Ascending aorta (tissue), 2 donors: ENCODE data around the gene TMPRSS9. TPM values are rescaled to one million over a fixed set of nuclear protein-coding genes. Genes with fewer than 3 reads are reported as not detected.
A peak's percentile ranks its signal among the peaks of the same experiment; 100 is the strongest.
"Not testable (repeated sequence)": the region's sequence is repeated elsewhere in the genome, so short reads cannot be mapped to it uniquely, and the experiment has no call there.

ENCODE experiments used
- DNase-seq, 2 donors: peaks; one replicate each; pipeline ENCODE4 v3.0.0-alpha.2; 2019; ENCODE audit warnings: low spot score in 2 of 2
- H3K27ac ChIP-seq, 2 donors: fragments of 200-600 bp; sonication (generic); one replicate each; pipeline ENCODE4 v1.5.1; 2016 to 2017; ENCODE audit warnings: mild to moderate bottlenecking in 1 of 2
- H3K27me3 ChIP-seq: fragments of 200-600 bp; sonication (generic); one replicate; pipeline ENCODE4 v1.5.1; 2017
- H3K36me3 ChIP-seq, 2 donors: fragments of 200-600 bp; sonication (generic); one replicate each; pipeline ENCODE4 v1.5.1; 2016
- H3K4me1 ChIP-seq, 2 donors: fragments of 200-600 bp; sonication (generic); one replicate each; pipeline ENCODE4 v1.5.1; 2016 to 2017; ENCODE audit warnings: mild to moderate bottlenecking in 1 of 2
- H3K4me3 ChIP-seq, 2 donors: fragments of 200-600 bp; sonication (generic); one replicate each; pipeline ENCODE4 v1.5.1; 2016 to 2017; ENCODE audit warnings: mild to moderate bottlenecking in 1 of 2
- H3K9me3 ChIP-seq, 2 donors: fragments of 200-600 bp; sonication (generic); one replicate each; pipeline ENCODE4 v1.5.1; 2016
- CTCF ChIP-seq, 3 experiments: fragments of 200-600 bp in 2 of 3; fragments of 450-650 bp in 1 of 3; sonication (generic) in 2 of 3; IDR thresholded peaks; one replicate each; pipeline ENCODE4 v1.5.1; 2016 to 2019; ENCODE audit warnings: antibody characterized with exemption in 3 of 3, mild to moderate bottlenecking in 1 of 3, moderate library complexity in 1 of 3
- intact Hi-C: fragments of 100-400 bp; cut with DNase I; formaldehyde crosslinking; loops from one replicate; pipeline ENCODE4 v1.15.1; 2023
- total RNA-seq: library from RNA; depleted of rRNA; stranded (reverse); fragments of >200 nt; gene quantifications from one replicate; pipeline ENCODE4 v1.1.0, GENCODE V29; 2016

Gene TMPRSS9
- total RNA-seq, 1 donor from 2014 or later = not detected

- Histone ChIP-seq H3K27ac (no peak overlapping the region), H3K4me3 (no peak overlapping the region), H3K9me3 (no peaks in the 10 kb centered on the region), H3K36me3 (no peaks in the 10 kb centered on the region), H3K27me3 (no peaks in the 10 kb centered on the region), H3K4me1 (no peaks in the 10 kb centered on the region)
- intact Hi-C loops = loop anchor here (5.0 kb wide), 2 partner anchors 155 to 295 kb away; partner anchors contain the start of genes IZUMO4, MOB3A, PLEKHJ1 and SF3A2
- no peak for TF ChIP-seq CTCF (IDR thresholded peaks at IDR 0.05)
- DNase-seq = no peak
Observed at GRCh38 chr19:2392366-2392765, 32.3 kb downstream of the TMPRSS9 start.

- not testable (repeated sequence) for H3K27me3 ChIP-seq, DNase-seq, H3K36me3 ChIP-seq, H3K27ac ChIP-seq, H3K4me3 ChIP-seq, H3K4me1 ChIP-seq, H3K9me3 ChIP-seq
- intact Hi-C loops = loop anchor here (5.0 kb wide), 2 partner anchors 156 to 296 kb away; partner anchors contain the start of genes IZUMO4, MOB3A, PLEKHJ1 and SF3A2
Observed at GRCh38 chr19:2392899-2393298, 32.8 kb downstream of the TMPRSS9 start.

- DNase-seq = no peak
- Histone ChIP-seq H3K4me1 (no peaks in the 10 kb centered on the region), H3K9me3 (no peaks in the 10 kb centered on the region), H3K27ac (no peak overlapping the region), H3K36me3 (no peaks in the 10 kb centered on the region), H3K27me3 (no peaks in the 10 kb centered on the region), H3K4me3 (no peak overlapping the region)
- intact Hi-C loops = loop anchor here (5.0 kb wide), 2 partner anchors 157 to 297 kb away; partner anchors contain the start of genes IZUMO4, MOB3A, PLEKHJ1 and SF3A2
- TF ChIP-seq CTCF (IDR thresholded peaks at IDR 0.05) = no peak
Observed at GRCh38 chr19:2394054-2394441, 34.0 kb downstream of the TMPRSS9 start.

GRCh38 chr19:2394442-2395292, 34.6 kb downstream of the TMPRSS9 start:
- H3K9me3 ChIP-seq = no peaks in the 10 kb centered on the region
- H3K27ac ChIP-seq = peak overlapping the region in 1 of 2 donors; percentile 5
- H3K4me3 ChIP-seq = no peak overlapping the region
- TF ChIP-seq CTCF (IDR thresholded peaks at IDR 0.05) = no peak
- no peak for DNase-seq
- H3K4me1 ChIP-seq = no peaks in the 10 kb centered on the region
- no peaks in the 10 kb centered on the region for H3K27me3 ChIP-seq
- intact Hi-C loops = loop anchor here (5.0 kb wide), 2 partner anchors 157 to 297 kb away; partner anchors contain the start of genes IZUMO4, MOB3A, PLEKHJ1 and SF3A2
- no peaks in the 10 kb centered on the region for H3K36me3 ChIP-seq

GRCh38 chr19:2395293-2395829, 35.3 kb downstream of the TMPRSS9 start:
- H3K27ac ChIP-seq, intact Hi-C loops: not testable (repeated sequence)

GRCh38 chr19:2397173-2397572, 37.1 kb downstream of the TMPRSS9 start:
- DNase-seq, H3K4me1 ChIP-seq, H3K9me3 ChIP-seq, H3K36me3 ChIP-seq, H3K4me3 ChIP-seq, H3K27me3 ChIP-seq, intact Hi-C loops, H3K27ac ChIP-seq: not testable (repeated sequence)

More at GRCh38 chr19:2395293-2395829, 35.3 kb downstream of the TMPRSS9 start:
- not testable (repeated sequence) for H3K36me3 ChIP-seq, DNase-seq, H3K27me3 ChIP-seq, H3K4me3 ChIP-seq, H3K4me1 ChIP-seq, H3K9me3 ChIP-seq

GRCh38 chr19:2398735-2399305, 38.8 kb downstream of the TMPRSS9 start:
- DNase-seq = no peak
- intact Hi-C loops = no loop called here
- Histone ChIP-seq H3K36me3 (no peaks in the 10 kb centered on the region), H3K4me1 (no peaks in the 10 kb centered on the region), H3K4me3 (no peak overlapping the region), H3K9me3 (no peaks in the 10 kb centered on the region), H3K27me3 (no peaks in the 10 kb centered on the region), H3K27ac (no peak overlapping the region)
- TF ChIP-seq CTCF (IDR thresholded peaks at IDR 0.05) = no peak
